GM18507 (cell line): Measurements from ENCODE around the gene FOXN1.

Experiments used
- DNase-seq: peaks from one replicate; pipeline ENCODE4 v3.0.0; 2011; ENCODE audit warnings: low read depth; ENCODE audit not compliant: insufficient read length; ENCODE audit errors: extremely low spot score
- FAIRE-seq: peaks from 2 replicates; lab custom pipeline; 2011; peaks lifted over from hg19 to GRCh38; lab: Jason Lieb, UNC

Gene FOXN1

GRCh38 chr17:28498652-28499363 is 7.3 kb upstream of the FOXN1 start:
- no peak for FAIRE-seq
- no peak for DNase-seq

DNA sequence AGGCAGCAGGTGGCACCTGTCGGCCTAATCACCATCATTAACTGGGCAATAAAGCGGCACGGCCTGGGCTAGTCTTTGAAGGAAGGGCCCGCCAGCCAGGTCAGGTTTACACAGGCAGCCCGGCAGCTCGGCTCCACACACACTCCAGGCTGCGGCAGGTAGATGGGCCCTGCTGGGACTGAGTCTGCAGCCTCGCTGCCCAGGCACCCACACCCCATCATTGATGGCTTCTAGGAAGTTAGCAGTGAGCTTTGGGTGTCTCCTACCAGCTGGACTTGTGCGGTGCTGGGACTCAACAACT is 6.8 kb upstream of the FOXN1 start:
- FAIRE-seq (no peak), DNase-seq (no peak)

GRCh38 chr17:28499684-28500357 is 6.3 kb upstream of the FOXN1 start:
- no peak for FAIRE-seq

GRCh38 chr17:28500712-28501379 is 5.3 kb upstream of the FOXN1 start:
- peak; percentile 58 for DNase-seq
- FAIRE-seq: peak; percentile 92

More at GRCh38 chr17:28499684-28500357, 6.3 kb upstream of the FOXN1 start:
- DNase-seq: no peak

DNA sequence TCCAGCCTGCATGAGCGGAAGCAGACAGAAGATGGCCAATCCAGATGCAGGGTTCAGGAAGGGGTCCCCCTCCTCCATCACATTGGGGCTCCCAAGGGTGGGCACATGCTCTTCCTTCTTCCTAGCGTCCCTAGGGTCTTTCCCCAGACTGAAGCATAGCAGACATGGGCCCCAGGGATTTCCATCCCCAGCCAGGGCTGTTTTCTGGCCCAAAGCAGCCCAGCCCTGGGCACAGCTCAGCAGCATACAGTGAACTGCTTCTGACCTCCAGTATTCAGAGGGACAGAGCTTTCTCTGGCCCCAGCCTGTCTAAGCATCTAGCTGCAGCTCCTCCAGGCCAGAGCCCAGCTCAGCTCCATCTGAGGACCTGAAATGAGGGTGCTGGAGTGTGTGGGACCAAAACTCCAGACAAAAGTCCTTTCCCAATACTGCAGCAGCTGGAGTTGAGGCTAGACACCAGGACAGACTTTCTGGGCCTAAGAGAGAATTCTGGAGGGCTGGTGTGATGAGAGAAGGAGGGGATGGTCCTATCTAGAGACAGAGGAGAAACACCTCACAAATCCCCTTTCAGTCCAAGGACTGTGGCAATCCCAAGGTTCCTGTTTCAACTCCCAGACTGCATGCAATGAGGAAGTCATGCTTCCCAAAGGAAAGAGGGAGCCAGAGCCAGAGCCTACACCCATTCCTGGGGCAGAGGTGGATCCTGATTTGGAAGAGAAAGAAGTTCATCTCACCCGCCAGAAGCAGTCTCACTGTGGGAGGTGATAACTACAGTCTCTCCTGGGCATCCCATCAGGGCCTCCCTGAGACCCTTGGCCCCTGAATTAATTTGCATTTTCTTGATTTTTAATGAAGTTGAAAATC is 4.5 kb upstream of the FOXN1 start:
- FAIRE-seq (peak; percentile 44), DNase-seq (no peak)

DNA sequence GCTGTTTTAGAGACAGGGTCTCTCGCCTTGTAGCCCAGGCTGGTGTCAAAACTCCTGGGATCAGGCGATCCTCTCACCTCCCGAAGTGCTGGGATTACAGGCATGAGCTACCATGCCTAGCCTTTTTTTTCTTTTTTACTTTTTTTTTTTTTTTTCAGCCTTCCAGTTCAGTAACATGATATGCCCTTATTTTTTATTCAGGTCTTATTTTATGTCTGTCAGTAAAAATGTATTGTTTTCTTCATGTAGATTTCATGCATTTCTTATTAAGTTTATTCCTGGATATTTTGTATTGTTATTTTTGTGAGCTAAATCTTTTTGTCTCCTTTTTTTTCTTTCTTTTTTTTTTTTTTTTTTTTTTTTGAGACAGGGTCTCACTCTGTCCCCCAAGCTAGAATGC is 2.7 kb upstream of the FOXN1 start:
- DNase-seq (no peak), FAIRE-seq (no peak)

- no peak for FAIRE-seq
- DNase-seq: no peak
Measured at GRCh38 chr17:28506763-28507487, 777 bp downstream of the FOXN1 start.

DNA sequence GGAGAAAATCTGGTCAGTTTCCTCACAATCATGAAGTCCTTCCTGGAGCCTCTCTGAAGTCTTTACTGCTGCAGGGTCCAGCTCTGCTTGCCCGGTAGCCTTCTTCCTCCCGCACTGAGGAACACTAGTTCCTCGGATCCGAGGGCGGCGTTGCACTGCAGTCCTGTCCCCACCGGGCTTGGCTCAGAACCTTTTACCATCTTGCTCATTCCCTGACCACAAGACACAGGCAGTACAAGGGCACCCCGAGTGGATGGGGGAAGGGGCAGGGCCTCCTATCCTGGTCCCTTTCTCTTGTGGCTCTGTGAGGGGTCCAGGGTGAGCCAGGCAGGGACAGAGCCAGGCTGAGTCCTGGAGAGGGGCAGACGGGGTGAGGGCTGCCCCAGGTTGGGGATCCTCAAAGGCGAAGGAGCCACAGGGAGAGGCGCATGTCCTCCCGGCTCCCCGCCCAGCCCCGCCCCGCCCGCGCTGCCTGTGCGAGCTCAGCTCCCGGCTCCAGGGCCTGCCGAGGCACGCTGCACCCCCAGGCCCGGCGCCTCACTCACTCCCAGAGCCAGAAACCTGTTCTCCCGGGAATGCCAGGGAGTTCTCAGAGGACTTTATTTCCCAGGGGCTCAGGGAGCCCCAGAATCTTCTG is 1.5 kb downstream of the FOXN1 start:
- DNase-seq: no peak
- FAIRE-seq: no peak

GRCh38 chr17:28508211-28508724 is 2.1 kb downstream of the FOXN1 start:
- DNase-seq (no peak), FAIRE-seq (no peak)

GRCh38 chr17:28509789-28510188 is 3.6 kb downstream of the FOXN1 start:
- DNase-seq: no peak
- FAIRE-seq: no peak

DNA sequence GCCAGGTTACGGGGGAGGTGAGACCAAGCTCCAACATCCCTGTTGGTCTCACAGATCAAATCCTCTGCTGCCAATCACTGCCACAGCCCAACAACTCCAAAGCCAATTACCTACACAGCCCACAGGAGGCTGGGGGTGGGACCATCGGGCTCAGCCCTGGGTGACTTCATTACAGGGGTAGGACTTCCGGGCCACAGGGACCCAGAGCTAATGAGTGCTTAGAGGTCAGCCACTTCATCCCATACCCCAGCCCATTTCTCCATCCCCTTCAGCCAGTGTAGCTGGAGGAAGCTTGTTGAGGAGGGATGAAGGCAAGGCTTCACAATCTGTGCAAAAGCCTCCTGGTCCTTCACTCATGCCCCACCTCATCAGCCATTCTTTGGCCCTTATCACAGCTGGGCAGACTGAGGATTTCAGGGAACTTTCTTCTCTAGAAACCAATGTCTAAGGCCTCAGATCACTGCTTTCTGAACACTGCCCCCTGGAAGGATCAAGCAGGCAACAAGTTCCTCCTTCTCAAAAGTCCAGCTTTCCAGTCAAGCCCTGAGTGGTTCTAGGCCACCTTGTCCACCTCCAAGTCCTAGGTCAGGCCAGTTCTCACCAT is 5.8 kb downstream of the FOXN1 start:
- DNase-seq (no peak), FAIRE-seq (no peak)

DNA sequence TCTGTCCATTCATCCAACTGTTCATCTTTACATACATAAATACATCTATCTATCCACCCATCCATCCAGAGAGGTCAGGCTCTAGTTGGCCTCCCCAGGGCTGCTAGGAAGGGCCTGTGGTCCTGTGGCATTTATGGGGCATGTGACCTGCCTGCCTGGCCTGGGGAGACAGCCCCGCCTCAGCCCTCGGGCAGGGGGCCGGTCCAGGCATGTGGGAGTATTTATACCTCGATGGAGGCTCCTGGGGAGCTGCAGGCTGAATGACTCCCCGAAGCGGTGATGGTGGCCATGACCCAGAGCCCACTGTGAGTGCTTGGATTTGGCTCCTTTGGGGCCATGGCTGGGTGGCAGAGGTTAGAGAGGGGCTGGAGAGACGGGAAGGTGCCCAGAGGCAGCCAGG is 7.3 kb downstream of the FOXN1 start:
- DNase-seq (no peak), FAIRE-seq (no peak)

DNA sequence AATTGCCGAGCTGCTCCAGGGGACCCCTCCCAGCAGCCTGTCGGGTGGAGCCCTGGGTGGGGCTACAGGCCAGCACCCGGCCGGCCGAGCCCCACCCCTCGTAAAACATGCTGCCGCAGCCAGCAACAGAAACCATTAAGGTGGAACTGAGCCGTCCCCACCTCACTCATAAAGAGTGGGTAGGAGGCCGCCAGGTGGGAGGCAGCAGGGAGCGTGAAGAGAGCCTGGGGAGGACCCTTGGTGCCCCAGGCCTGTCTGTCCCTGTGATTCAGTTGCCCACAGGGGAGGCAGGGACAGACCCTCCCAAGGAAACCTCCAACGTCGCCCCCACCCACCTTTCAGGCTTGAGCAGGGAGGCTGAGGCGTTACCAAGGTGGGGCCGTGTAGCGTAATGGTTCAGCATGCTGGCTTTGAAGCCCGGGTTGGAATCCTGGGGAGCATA is 8.4 kb downstream of the FOXN1 start:
- DNase-seq (no peak), FAIRE-seq (no peak)

- no peak for FAIRE-seq
- no peak for DNase-seq
Measured at GRCh38 chr17:28515518-28515917, 9.4 kb downstream of the FOXN1 start.

DNA sequence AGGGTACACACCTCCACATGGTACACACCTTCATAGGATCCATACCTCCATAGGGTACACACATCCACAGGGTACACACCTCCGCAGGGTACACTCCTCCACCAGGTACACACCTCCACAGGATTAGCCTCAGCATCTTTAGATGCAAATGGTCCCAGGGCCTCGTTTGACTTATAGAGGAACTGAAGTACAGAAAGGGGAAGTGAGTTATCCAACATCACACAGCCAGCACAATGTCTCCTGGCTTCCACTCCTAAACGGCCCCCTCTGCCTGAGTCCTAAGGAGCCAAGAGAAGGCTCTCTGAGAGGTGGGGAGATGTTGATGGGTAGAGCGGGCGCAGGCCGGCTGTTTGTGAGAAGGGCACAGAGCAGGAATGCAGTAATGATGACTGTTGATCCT is 12.0 kb downstream of the FOXN1 start:
- DNase-seq: no peak

DNA sequence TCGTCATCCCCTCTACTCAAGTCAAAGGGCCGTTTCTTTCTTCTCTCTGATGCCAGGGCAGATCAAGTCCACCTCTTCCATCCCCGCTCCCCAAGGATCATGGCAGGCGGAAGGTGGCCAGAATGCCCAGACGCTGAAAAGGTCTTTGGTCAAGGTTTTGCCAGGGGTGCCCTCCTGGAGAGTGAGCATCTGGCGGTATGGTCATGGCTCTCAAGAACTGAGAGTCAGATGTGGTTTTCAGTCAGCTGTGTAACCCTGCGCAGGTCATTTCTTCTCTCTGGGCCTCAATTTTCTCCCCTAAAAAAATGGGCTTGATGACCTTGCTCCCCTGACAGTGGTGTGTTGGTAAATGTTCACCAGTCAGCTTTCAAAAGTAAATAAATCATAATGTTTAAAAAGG is 12.4 kb downstream of the FOXN1 start:
- no peak for FAIRE-seq
- no peak for DNase-seq

More for the DNA sequence above, 12.0 kb downstream of the FOXN1 start:
- no peak for FAIRE-seq

GRCh38 chr17:28519236-28519635 is 13.1 kb downstream of the FOXN1 start:
- FAIRE-seq (no peak), DNase-seq (no peak)

GRCh38 chr17:28520687-28521086 is 14.5 kb downstream of the FOXN1 start:
- FAIRE-seq (no peak), DNase-seq (no peak)
